ENCODE measurements around the gene OR5B2.
"Not testable (repeated sequence)": the region's sequence is repeated elsewhere in the genome, so short reads cannot be mapped to it uniquely, and the experiment has no call there.

The OR5B2 gene

DNA sequence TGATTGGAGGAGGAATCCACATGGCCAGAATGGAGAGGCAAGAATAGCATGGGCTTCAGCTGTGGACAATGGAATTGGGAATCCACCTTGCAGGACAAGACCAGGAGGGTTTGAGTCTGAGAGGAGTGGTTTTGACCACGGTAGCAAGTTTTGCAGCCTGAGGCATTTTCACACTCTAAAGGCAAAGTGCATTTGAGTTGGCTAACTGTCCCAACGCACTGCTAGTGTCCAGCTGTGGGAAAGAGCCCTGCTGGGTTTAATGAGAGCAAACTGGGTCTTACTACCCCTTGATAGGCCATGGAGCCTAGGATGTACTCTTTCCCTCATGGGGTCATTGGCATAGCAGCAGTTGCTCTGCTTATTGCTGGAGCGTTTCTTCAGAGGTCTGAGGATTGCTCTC lies at the start of gene OR5B2:
OR5B2 (minus strand) TSS at position 101 of the 400 bp plus-strand sequence. CDS start 4,860 bp downstream, outside the sequence.
- no peak for ATAC-seq

DNA sequence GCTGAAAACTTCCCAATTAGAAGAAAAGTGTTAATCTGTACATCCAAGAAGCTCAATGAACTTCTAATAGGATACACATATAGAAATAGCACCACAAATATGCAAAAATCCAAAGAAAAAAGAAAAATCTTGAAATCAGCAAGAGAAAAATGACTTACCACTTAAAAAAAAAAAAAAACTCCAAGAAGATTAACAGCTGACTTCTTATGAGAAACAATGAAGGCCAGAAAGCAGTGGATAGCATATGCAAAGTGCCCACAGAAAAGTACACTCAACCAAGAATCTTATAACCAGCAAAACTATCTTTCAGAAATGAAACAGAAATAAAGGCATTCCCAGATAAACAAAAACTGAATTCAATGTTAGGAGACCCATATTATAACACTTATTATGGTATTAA lies 44.0 kb upstream of the OR5B2 start:
- ATAC-seq, result no peak

DNA sequence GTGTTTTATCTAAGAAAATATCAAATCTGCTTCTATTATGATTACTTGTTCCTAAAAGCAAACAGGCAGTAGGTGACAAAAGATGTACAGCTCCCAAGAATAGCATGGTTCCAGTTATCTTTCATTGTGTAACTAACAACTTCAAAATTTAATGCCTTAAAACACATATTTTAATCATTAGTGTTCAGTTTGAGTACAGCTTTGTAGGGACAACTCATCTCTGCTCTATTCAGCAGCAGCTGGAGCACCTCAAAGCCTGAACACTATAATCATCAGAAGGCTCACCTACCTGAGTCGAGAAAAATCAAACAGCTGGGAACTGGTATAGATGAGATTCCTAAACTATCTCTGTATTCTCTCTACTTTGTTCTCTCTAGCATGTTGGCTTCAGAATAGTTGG lies 38.4 kb upstream of the OR5B2 start:
- ATAC-seq, result no peak

DNA sequence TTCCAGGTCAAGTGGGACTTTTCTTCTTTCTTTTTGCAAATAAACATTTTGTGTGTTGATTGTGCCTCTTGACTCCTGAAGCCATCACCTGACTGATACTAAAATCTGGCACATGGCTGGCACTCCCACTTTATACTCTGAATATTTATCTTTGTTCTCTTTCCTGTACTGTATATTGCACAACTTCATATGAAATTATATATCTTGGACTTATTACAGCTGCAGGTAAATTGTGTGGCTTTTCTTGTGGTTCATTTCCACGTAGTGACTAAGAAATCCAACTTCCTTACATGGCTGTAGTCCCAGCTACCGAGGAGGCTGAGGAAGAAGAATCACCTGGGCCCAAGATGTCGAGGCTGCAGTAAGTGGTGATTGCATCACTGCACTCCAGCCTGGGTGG lies 37.8 kb upstream of the OR5B2 start:
- ATAC-seq, result no peak

DNA sequence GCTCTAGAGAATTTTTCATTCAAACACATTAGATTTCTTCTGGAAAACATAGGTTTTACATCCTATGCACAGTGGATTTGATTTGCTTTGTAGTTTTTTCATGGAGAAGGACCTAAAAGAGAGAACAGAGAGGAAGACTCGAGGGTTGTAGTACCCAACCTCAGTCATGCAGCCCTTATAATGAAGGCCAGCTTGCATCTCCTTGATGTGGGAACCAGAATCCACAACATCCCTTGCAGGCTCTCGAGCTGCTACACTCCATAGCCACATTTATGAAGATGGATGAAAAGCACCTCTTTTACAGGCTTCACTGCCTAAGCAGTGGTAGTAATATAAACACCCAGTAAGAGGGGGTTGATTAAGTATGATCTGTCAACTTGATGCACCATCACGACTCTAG lies 23.7 kb upstream of the OR5B2 start:
- no peak for ATAC-seq

DNA sequence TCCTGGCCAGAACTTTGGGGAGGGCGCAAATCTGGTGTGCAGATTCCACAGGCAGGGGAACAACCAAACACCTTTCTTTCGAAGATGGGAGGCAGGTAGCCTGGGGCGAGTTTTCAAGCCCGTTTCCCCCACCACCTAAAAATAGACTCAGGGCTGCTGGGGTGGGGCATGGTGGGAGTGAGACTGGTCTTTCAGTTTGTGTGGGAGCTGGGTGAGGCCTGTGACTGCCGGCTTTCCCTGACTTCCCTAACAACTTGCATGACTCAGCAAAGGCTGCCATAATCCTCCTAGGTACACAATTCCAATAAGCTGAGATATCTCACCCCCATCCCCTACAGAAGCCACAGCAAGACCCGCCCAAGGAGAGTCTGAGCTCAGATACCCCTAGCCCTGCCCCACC lies 18.4 kb upstream of the OR5B2 start:
- no peak for ATAC-seq

DNA sequence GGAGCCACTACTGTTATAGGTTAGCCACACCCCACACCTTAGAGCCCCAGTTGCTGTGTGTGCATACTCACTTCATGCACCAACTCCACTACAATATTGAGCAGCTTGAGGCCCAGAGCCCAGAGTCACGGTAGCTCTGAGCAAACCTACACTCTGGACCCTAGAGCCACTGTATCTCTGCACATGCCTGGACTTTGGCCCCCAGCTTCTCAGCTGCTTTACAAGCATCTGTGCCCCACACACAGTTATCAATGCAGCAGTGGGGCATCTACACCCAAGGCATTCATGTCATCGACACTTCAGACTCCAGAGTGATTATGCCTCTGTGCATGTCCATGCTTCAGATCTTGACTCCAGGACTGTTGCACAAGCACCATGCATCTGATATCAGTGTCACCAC lies 16.4 kb upstream of the OR5B2 start:
- no peak for ATAC-seq

DNA sequence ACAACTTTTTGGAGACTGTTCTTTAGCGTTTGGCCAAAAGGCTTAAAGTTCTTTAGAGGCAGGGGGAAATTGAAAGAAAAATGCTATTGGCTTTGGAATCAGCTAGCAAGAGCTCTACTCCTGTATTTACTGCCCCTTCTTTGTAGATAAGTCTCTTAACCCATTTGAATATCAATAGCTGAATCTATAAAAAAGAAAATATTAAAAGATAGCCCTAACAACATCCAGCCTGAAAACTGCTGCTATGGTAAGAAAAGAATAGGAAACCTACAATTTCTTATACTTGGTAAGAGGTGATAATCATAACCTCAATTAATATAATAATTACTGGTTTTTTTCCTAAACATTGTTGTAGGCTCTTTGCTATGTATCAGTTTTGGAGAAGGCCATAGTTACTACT lies 14.2 kb upstream of the OR5B2 start, which contains the start of gene OR5B12:
OR5B12 (minus strand) TSS at position 101 of the 400 bp plus-strand sequence. CDS start 2,085 bp downstream, outside the sequence.
- ATAC-seq, result no peak

DNA sequence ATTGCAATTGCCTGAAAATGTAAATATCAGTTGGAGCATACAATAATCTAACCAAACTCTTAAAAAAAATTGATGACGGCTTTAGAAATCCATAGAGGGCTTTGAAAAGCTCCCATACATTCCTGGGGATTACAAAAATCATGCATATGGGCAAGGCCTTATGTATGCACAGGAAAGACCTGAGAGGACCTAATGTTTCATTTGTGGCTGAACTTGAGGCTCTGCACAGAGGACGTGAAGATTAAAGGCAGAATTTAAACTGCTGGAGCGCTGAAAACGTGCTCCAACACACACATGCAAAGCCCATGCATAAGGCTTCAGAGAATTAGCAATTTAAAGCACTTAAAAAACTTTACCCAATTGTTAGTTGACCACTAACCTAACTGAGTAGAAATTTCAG lies 10.6 kb upstream of the OR5B2 start:
- ATAC-seq, result no peak

DNA sequence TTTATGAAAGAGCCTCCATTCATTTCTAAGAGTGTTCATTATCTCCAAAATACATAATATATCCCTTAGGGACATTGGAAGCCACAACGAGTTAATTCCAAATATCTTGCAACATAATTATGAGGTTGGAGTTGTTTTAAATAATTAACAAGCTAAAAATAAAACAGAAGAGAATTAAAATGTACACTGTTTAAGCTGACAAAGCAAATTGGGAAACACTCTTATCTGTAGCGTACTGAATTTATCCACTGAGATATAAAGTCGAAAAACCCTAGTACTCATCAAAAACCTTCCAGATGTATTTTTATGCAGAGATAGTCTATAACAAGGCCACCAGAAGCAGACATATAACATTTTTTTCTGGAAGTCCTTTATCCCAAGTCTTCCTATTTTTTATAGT lies 6.3 kb upstream of the OR5B2 start:
- ATAC-seq, result no peak

DNA sequence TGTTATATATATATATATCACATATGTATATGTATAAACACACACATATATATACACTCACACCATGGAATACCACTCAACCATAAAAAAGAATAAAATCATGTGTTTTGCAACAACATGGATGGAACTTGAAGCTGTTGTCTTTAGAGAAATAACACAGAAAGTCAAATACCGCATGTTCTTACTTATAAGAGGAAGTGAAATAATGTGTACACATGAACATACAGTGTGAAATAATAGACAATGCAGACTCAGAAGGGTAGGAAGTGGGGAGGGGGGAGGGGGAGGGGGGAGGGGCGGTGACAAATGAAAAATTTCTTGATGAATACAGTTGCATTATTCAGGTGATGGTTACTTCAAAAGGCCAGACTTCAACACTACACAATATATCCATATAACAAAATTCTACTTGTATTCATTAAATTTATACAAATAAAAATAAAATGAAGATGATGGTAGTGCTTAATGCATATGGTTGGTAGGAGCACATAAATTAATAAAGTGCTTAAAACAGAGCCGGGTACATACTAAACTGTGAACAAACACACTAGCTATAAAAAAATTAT lies 5.8 kb upstream of the OR5B2 start:
- ATAC-seq, result no peak

DNA sequence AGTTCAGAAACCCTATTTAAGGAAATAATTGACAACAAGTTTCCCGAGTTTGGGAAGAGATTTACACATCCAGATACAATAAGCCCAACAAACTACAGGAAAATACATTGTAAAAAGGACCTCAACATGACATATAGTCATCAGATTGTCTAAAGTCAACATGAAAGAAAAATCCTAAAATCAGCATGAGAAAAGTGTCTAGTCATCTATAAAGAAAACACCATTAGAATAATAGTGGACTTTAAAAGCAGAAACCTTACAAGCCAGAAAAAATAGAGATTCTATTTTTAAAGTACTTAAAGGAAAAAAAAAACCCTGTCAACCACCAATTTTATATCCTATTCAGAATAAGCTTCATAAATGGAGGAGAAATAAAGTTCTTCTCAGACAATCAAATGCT lies 1.4 kb upstream of the OR5B2 start:
- no peak for ATAC-seq

DNA sequence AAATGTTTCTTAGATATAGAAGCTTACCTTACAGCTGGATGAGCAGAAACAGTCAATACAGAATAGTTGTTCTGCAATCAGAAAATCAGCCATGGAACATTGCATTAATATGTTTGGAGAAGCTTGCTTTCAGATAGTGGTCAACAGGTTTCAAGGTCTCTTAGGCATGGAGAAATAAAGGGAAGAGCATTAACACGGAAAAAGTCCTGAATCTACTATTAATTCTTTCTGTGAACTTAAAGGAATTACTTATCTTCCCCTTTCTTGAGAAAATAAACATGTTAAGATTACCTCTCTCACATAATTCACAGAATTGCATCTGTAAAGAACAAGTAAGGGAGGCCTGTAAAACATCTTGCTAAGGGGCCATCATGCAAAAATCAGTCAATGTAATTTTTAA lies 21.1 kb downstream of the OR5B2 start, which contains the start of gene OR5B3:
OR5B3 (minus strand) TSS at position 101 of the 400 bp plus-strand sequence. CDS start 3,465 bp downstream, outside the sequence.
- ATAC-seq, result no peak

DNA sequence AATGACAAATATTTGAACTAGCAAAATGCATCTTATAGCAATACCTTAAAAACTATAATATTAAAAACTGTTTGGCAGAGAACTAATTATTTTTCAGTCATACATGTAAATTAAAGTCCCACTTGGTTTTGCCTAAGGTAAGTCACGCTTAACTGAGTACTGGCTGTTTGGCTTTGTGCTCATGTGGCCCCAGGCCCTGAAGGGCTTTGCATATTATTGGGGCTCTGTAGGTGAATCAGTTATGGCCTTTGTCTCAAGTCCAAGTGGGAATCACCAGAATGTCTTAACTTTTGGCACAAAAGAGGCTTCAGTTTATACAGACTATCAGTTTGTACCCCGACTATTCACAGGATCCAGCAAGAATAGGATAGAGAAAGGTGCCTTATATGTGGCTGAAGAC lies 28.3 kb downstream of the OR5B2 start:
- not testable (repeated sequence) for ATAC-seq

DNA sequence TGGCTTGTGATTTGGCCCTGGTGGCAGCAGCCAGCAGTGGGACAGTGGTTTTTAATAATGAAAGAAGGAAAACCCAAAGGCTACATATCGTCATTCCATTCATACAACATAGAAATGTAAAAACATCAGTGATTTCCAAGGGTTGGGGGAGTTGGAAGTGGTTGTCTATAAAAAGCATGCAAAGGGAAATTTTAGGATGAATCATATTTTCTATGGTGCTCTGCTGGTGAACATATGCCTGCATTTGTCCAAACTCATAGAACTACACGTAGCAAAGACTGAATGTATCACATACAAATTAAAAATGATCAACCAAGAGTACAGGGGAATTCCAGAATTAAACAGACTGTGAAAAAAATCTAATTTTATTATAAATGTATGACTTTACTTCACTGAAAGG lies 32.3 kb downstream of the OR5B2 start:
- ATAC-seq, result no peak

DNA sequence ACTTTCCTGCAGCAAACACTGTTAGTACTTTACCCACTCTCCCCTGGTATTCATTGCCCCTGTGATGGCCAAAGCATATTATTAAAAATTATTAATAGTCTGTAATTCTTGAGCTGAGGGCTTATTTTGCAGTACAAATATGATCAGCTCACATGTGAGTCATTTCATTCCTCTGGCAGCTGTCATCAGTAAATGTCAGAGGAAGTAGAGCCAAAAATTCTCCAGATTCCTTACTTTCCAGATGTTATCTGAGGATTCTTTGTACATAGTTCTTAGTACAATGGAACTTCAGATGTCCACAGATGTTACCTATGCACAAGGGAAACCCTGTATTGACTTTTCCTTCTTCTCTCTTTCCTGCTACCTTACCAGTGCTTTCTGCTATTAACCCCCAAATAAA lies 33.7 kb downstream of the OR5B2 start:
- ATAC-seq, result no peak

DNA sequence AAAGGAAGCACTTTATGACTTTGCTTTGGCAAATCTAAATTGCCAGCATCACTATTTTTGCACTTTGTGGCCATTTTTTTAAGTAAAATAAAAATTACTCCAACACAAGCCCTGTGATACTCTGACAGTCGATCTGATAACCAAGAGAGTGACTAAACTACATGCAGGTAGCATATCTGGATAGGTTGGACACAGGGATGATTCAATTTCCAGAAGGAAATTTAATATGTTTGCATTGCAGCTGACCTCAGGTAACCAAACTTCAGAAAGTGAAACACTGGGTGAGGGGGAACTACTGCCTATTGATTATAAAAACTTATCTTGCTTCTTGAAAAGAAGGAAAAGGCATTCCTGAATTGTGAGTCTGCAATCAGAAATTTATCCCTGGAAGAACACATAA lies 35.2 kb downstream of the OR5B2 start:
- ATAC-seq, result no peak

DNA sequence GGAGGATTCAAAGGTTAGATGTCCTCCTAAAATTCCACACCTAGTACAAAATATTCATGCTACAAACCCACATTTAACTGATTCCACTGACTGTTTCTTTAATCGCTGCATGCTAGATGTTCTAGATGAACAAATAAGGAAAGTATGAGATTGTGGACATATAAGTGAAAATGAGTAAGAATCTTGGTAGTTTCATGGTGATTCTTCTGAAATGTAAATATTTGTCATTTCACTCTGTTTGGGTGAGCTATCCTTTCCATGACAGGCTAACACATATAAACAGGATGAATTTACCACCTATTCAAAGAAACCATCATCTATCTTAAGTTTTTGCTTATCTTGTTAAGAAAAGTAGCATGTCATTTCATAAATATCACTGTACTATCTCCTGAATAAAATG lies 36.0 kb downstream of the OR5B2 start:
- peak in 1 of 2 donors; percentile 55 for ATAC-seq

DNA sequence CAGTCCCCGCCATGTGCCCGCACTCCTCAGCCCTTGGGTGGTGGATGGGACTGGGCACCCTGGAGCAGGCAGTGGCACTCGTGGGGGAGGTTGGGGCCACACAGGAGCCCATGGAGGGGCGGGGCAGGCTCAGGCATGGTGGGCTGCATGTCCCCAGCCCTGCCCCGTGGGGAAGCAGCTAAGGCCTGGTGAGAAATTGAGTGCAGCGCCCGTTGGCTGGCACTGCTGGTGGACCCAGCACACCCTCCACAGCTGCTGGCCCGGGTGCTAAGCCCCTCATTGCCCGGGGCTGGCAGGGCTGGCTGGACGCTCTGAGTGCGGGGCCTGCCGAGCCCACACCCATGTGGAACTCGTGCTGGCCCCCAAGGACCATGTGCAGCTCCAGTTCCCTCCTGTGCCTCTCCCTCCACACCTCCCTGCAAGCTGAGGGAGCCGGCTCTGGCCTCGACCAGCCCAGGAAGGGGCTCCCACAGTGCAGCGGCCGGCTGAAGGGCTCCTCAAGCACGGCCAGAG lies 37.3 kb downstream of the OR5B2 start:
- no peak for ATAC-seq

All from activated CD4-positive, CD25-positive, alpha-beta regulatory T cell treated with anti-CD3 and anti-CD28 coated beads, Interleukin-2, amount 50 U/mL, for 24 hours (primary cell).